ENCODE data around the gene SYNE3.
A peak's percentile ranks its signal among the peaks of the same experiment; 100 is the strongest.

The SYNE3 gene

GRCh38 chr14:95489214-95490137 is 27.0 kb downstream of the SYNE3 start:
- no peak for DNase-seq (ENCODE audit: low spot score)

GRCh38 chr14:95488376-95489213 is 27.9 kb downstream of the SYNE3 start:
- no peak for DNase-seq (ENCODE audit: low spot score)

- no peak for DNase-seq (ENCODE audit: low spot score)
Observed at GRCh38 chr14:95487669-95488084, 28.8 kb downstream of the SYNE3 start.

- DNase-seq (ENCODE audit: low spot score), result peak; percentile 68
Observed at GRCh38 chr14:95486875-95487668, 29.4 kb downstream of the SYNE3 start.

GRCh38 chr14:95485222-95485819 is 31.1 kb downstream of the SYNE3 start:
- DNase-seq (ENCODE audit: low spot score), result no peak

GRCh38 chr14:95484296-95484695 is 32.2 kb downstream of the SYNE3 start:
- no peak for DNase-seq (ENCODE audit: low spot score)

- no peak for DNase-seq (ENCODE audit: low spot score)
Observed at GRCh38 chr14:95483309-95484165, 32.9 kb downstream of the SYNE3 start.

GRCh38 chr14:95482627-95483308 is 33.7 kb downstream of the SYNE3 start:
- no peak for DNase-seq (ENCODE audit: low spot score)

GRCh38 chr14:95481391-95482022 is 34.9 kb downstream of the SYNE3 start:
- no peak for DNase-seq (ENCODE audit: low spot score)

GRCh38 chr14:95480887-95481226 is 35.6 kb downstream of the SYNE3 start:
- no peak for DNase-seq (ENCODE audit: low spot score)

GRCh38 chr14:95480109-95480886 is 36.2 kb downstream of the SYNE3 start:
- DNase-seq (ENCODE audit: low spot score), result no peak

- no peak for DNase-seq (ENCODE audit: low spot score)
Observed at GRCh38 chr14:95479494-95479893, 37.0 kb downstream of the SYNE3 start.

- no peak for DNase-seq (ENCODE audit: low spot score)
Observed at GRCh38 chr14:95478818-95479217, 37.6 kb downstream of the SYNE3 start.

- DNase-seq (ENCODE audit: low spot score), result no peak
Observed at GRCh38 chr14:95478309-95478708, 38.1 kb downstream of the SYNE3 start.

- no peak for DNase-seq (ENCODE audit: low spot score)
Observed at GRCh38 chr14:95477411-95478269, 38.8 kb downstream of the SYNE3 start.

GRCh38 chr14:95476747-95477146 is 39.7 kb downstream of the SYNE3 start:
- no peak for DNase-seq (ENCODE audit: low spot score)

GRCh38 chr14:95475540-95476240 is 40.8 kb downstream of the SYNE3 start:
- no peak for DNase-seq (ENCODE audit: low spot score)
